Measurements from ENCODE around the gene AASDH. TPM values are rescaled to one million over a fixed set of nuclear protein-coding genes. Genes with fewer than 3 reads are reported as not detected.
"Not testable (repeated sequence)": the region's sequence is repeated elsewhere in the genome, so short reads cannot be mapped to it uniquely, and the experiment has no call there.

AASDH gene
- total RNA-seq, 1 experiment from 2014 or later = 8.4 TPM

DNA sequence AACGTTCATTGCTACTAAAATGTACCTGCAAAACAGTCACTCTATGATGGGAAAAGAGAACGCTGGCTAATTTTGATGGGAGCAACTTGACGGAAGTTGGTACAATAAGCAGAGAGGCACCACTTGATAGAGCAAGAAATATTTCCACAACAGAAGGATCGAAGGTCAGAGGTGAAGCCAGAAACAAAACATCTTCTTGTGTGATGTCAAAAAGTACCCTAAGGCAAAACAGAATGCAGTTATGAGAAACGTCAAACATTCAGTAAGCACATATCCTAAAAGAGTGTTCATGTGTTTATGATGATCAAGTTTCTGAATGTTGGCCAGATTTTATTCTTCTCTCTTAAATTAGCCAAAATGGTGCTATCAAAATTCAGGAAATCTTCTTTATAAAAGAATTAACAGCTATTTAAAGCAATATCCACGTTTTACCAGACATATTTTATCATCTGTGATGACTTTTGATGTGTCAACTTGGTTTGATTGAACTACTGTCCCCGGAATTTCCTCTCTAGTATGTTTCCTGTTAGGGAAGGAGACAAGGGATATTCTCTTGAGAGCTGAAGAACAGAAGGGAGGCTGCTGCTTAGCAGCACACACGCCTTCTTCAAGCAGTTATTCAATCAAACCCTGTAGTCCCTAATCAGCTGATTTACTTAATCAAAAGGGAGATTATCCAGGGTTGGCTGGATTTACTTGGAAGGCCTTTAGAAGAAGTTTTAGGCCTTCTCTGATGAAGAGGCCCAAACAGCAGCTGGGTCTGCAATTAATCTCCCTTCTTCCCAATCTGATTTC lies 15.7 kb downstream of the AASDH start:
- Histone ChIP-seq H3K27me3 (replicated peaks) (no peaks in the 10 kb centered on the region), H3K9me3 (replicated peaks) (no peaks in the 10 kb centered on the region), H3K4me1 (replicated peaks) (no peaks in the 10 kb centered on the region), H3K4me3 (no peak overlapping the region), H3K36me3 (peaks cover 8% of the 10 kb centered on the region; the same call in 1 of the 2 replicates), H3K27ac (no peak overlapping the region)
- no peak for DNase-seq (ENCODE audit: low read depth in 1 of 2, low spot score in 2 of 2)

GRCh38 chr4:56370377-56370776 lies 16.9 kb downstream of the AASDH start:
- no peak overlapping the region for H3K27ac ChIP-seq

DNA sequence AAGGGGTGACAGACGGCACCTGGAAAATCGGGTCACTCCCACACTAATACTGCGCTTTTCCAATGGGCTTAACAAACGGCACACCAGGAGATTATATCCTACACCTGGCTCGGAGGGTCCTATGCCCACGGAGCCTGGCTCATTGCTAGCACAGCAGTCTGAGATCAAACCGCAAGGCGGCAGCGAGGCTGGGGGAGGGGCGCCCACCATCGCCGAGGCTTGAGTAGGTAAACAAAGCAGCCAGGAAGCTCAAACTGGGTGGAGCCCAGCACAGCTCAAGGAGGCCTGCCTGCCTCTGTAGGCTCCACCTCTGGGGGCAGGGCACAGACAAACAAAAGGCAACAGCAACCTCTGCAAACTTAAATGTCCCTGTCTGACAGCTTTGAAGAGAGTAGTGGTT lies 24.3 kb downstream of the AASDH start:
- H3K36me3 ChIP-seq; DNase-seq (ENCODE audit: low read depth in 1 of 2, low spot score in 2 of 2); H3K27ac ChIP-seq; H3K9me3 ChIP-seq (replicated peaks); H3K27me3 ChIP-seq (replicated peaks); H3K4me1 ChIP-seq (replicated peaks); H3K4me3 ChIP-seq: not testable (repeated sequence)

More at GRCh38 chr4:56370377-56370776, 16.9 kb downstream of the AASDH start:
- no peaks in the 10 kb centered on the region for H3K9me3 ChIP-seq (replicated peaks)
- H3K27me3 ChIP-seq (replicated peaks) = no peaks in the 10 kb centered on the region
- peaks cover 8% of the 10 kb centered on the region; the same call in 1 of the 2 replicates for H3K36me3 ChIP-seq
- DNase-seq (ENCODE audit: low read depth in 1 of 2, low spot score in 2 of 2) = no peak
- H3K4me3 ChIP-seq = no peak overlapping the region
- no peaks in the 10 kb centered on the region for H3K4me1 ChIP-seq (replicated peaks)

DNA sequence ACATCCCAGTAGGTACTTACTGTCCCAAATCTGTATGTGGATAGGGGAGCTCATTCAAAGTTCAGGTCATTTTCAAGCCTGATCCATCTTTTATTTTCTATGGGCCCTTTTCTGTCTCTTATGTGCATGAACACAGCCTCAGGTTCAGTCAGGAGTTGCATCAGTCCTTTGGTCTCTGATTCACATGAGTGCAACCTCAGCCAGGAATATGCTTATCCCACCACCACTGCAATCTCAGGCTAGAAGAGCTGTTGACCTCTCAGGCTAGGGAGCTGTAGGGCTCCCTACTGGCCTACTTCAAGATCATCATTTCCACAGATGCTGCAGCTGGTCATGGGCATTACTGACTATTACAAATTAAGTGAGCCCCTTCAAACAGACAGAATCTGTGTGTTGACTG lies 27.2 kb downstream of the AASDH start:
- H3K36me3 ChIP-seq = no peaks in the 10 kb centered on the region
- no peak for DNase-seq (ENCODE audit: low read depth in 1 of 2, low spot score in 2 of 2)
- H3K27ac ChIP-seq = no peak overlapping the region
- no peaks in the 10 kb centered on the region for H3K9me3 ChIP-seq (replicated peaks)
- H3K4me1 ChIP-seq (replicated peaks) = no peaks in the 10 kb centered on the region
- H3K27me3 ChIP-seq (replicated peaks) = no peaks in the 10 kb centered on the region
- no peak overlapping the region for H3K4me3 ChIP-seq

DNA sequence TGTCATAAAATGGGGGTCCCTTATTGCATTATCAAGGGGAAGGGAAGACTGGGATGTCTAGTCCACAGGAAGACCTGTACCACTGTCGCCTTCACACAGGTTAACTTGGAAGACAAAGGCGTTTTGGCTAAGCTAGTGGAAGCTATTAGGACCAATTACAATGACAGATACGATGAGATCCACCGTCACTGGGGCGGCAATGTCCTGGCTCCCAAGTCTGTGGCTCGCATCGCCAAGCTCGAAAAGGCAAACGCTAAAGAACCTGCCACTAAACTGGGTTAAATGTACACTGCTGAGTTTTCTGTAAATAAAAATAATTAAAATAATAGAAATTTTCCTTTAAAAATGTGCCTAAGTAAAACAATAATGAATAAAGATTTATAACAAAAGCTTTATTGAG lies 30.6 kb downstream of the AASDH start:
- H3K4me3 ChIP-seq = no peak overlapping the region
- no peak overlapping the region for H3K27ac ChIP-seq
- no peaks in the 10 kb centered on the region for H3K27me3 ChIP-seq (replicated peaks)
- no peak for DNase-seq (ENCODE audit: low read depth in 1 of 2, low spot score in 2 of 2)
- no peaks in the 10 kb centered on the region for H3K4me1 ChIP-seq (replicated peaks)
- H3K36me3 ChIP-seq = no peaks in the 10 kb centered on the region
- no peaks in the 10 kb centered on the region for H3K9me3 ChIP-seq (replicated peaks)

DNA sequence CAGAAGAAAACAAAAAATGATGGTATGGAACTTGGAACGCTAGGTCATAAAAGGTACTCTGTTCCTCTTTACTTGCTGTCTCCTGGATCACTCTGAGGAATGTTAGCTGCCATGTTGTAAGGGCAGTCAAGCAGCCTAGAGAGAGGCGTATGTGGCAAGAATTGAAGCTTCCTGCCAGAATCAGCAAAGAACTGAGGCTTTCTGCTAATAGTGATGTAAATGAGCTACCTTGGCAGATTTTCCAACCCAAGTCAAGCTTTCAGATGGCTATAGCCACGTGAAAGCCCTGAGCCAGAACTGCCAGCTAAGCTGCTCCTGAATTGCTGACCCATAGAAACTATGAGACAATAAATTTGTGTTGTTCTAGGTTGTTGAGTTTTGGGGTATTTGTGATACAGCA lies 38.7 kb downstream of the AASDH start:
- no peaks in the 10 kb centered on the region for H3K9me3 ChIP-seq (replicated peaks)
- DNase-seq (ENCODE audit: low read depth in 1 of 2, low spot score in 2 of 2) = no peak
- H3K27me3 ChIP-seq (replicated peaks) = no peaks in the 10 kb centered on the region
- H3K27ac ChIP-seq = no peak overlapping the region
- H3K4me3 ChIP-seq = no peak overlapping the region
- no peaks in the 10 kb centered on the region for H3K4me1 ChIP-seq (replicated peaks)
- H3K36me3 ChIP-seq = peaks cover 9% of the 10 kb centered on the region

GRCh38 chr4:56345458-56345857 lies 41.8 kb downstream of the AASDH start:
- Histone ChIP-seq H3K4me1 (replicated peaks) (no peaks in the 10 kb centered on the region), H3K27me3 (replicated peaks) (no peaks in the 10 kb centered on the region), H3K4me3 (no peak overlapping the region), H3K36me3 (peaks cover 9% of the 10 kb centered on the region), H3K9me3 (replicated peaks) (no peaks in the 10 kb centered on the region), H3K27ac (no peak overlapping the region)
- no peak for DNase-seq (ENCODE audit: low read depth in 1 of 2, low spot score in 2 of 2)

- DNase-seq (ENCODE audit: low read depth in 1 of 2, low spot score in 2 of 2) = no peak
- H3K27ac ChIP-seq = no peak overlapping the region
- no peaks in the 10 kb centered on the region for H3K9me3 ChIP-seq (replicated peaks)
- H3K4me3 ChIP-seq = no peak overlapping the region
- no peaks in the 10 kb centered on the region for H3K36me3 ChIP-seq
- H3K27me3 ChIP-seq (replicated peaks) = no peaks in the 10 kb centered on the region
- H3K4me1 ChIP-seq (replicated peaks) = no peaks in the 10 kb centered on the region
Observed at GRCh38 chr4:56342746-56343145, 44.5 kb downstream of the AASDH start.

DNA sequence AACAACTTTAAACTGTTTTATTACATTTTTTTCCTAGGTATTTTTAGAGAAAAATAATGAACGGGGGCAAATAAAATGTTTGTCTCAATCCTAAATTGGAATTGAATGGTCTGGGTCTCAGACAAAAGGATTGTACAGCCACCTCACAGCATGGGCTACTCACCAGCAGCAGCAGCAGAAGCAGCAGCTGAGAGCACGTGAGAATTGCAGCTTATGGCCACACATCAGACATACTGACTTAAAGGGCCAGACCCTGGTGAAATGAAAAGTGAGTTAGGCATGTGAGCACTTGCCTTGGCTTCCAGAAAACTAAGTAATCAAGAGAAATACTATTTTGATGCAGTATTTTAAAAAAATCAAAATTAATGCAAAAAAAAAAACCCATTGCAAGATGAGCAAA lies 56.6 kb downstream of the AASDH start:
- Histone ChIP-seq H3K36me3 (no peaks in the 10 kb centered on the region), H3K9me3 (replicated peaks) (no peaks in the 10 kb centered on the region), H3K27me3 (replicated peaks) (no peaks in the 10 kb centered on the region), H3K4me3 (no peak overlapping the region), H3K27ac (no peak overlapping the region), H3K4me1 (replicated peaks) (no peaks in the 10 kb centered on the region)
- no peak for DNase-seq (ENCODE audit: low read depth in 1 of 2, low spot score in 2 of 2)

GRCh38 chr4:56326363-56326762 lies 60.9 kb downstream of the AASDH start:
- no peak for DNase-seq (ENCODE audit: low read depth in 1 of 2, low spot score in 2 of 2)
- H3K4me1 ChIP-seq (replicated peaks) = no peaks in the 10 kb centered on the region
- H3K27ac ChIP-seq = no peak overlapping the region
- no peak overlapping the region for H3K4me3 ChIP-seq
- no peaks in the 10 kb centered on the region for H3K27me3 ChIP-seq (replicated peaks)
- no peaks in the 10 kb centered on the region for H3K36me3 ChIP-seq
- H3K9me3 ChIP-seq (replicated peaks) = no peaks in the 10 kb centered on the region

DNA sequence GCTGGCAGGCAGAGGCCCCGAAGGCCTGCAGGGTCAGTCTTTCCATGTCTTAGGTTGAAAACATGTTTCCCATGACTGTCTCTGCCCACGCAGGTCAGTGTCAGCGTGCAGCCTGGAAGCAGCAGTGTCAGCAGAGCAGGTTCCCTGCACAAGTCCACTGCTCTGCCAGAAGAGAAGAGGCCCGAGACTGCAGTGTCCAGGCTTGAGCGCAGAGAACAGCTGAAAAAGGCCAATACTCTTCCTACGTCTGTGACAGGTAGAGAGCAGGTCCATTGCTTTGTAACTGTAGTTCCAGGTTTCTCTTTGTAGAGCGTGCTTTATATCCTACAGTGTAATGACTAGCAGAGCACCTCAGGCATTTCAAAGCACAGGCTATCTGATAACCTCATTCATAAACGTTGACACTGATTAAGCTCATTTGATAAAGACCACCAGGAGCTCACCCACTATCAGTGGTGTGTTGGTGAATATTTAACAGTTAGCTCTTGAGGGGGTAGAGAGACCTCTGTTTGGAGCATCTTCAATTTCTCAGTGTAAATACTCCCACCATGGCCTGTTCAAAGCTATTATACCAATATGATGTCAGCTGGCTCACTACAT lies 63.2 kb downstream of the AASDH start:
- Histone ChIP-seq H3K4me1 (replicated peaks) (no peaks in the 10 kb centered on the region; the same call in 1 of the 2 replicates), H3K4me3 (no peak overlapping the region), H3K9me3 (replicated peaks) (no peaks in the 10 kb centered on the region), H3K27ac (no peak overlapping the region), H3K36me3 (no peaks in the 10 kb centered on the region), H3K27me3 (replicated peaks) (no peaks in the 10 kb centered on the region)
- DNase-seq (ENCODE audit: low read depth in 1 of 2, low spot score in 2 of 2) = no peak

- no peaks in the 10 kb centered on the region; the same call in 1 of the 2 replicates for H3K4me1 ChIP-seq (replicated peaks)
- no peaks in the 10 kb centered on the region for H3K36me3 ChIP-seq
- no peaks in the 10 kb centered on the region for H3K27me3 ChIP-seq (replicated peaks)
- DNase-seq (ENCODE audit: low read depth in 1 of 2, low spot score in 2 of 2) = no peak
- H3K4me3 ChIP-seq = no peak overlapping the region
- H3K9me3 ChIP-seq (replicated peaks) = no peaks in the 10 kb centered on the region
- H3K27ac ChIP-seq = no peak overlapping the region
Observed at GRCh38 chr4:56323327-56323726, 64.0 kb downstream of the AASDH start.

DNA sequence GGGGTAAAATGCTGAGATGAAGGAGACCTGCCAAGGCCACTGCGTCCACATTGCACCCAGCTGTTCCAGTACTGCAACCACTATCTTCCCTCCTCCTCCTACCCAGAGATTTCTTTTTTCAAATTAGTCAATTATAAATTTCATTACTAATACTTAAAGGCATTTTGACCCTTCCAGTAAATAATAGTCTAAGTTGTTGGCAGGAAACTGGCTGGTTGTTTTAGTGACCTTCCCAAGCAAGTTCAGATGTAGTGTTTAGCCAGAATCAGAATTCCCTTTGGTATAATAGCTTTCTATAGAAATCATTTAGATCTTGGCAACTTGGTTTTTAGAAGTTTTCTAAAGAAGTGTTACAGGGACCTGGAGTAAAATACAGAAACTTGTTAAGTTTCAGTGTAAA lies 66.0 kb downstream of the AASDH start:
- no peaks in the 10 kb centered on the region for H3K27me3 ChIP-seq (replicated peaks)
- H3K4me3 ChIP-seq = no peak overlapping the region
- no peak for DNase-seq (ENCODE audit: low read depth in 1 of 2, low spot score in 2 of 2)

DNA sequence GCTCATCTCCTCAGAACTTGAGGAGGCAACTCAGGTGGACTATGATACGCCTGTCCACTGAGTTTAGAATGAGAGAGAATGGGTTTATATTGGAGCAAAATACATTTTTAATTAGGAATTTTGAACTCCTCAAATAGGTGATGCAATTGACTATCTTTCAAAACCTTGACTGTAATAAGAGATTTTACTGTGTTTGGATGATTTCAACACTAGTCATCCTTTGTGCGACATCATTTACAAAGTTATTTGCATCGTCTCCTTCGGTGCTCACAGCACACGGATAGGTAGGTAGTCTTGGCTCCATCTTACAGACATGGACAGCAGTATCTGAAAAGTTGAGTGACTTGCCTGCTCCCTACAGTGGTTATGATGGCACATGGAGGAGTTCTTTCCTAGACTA lies 67.0 kb downstream of the AASDH start:
- H3K27ac ChIP-seq = no peak overlapping the region
- no peaks in the 10 kb centered on the region for H3K27me3 ChIP-seq (replicated peaks)
- no peaks in the 10 kb centered on the region; the same call in 1 of the 2 replicates for H3K4me1 ChIP-seq (replicated peaks)
- no peak for DNase-seq (ENCODE audit: low read depth in 1 of 2, low spot score in 2 of 2)
- H3K36me3 ChIP-seq = no peaks in the 10 kb centered on the region
- no peaks in the 10 kb centered on the region for H3K9me3 ChIP-seq (replicated peaks)
- no peak overlapping the region for H3K4me3 ChIP-seq

More for the DNA sequence above, 66.0 kb downstream of the AASDH start:
- Histone ChIP-seq H3K36me3 (no peaks in the 10 kb centered on the region), H3K4me1 (replicated peaks) (no peaks in the 10 kb centered on the region; the same call in 1 of the 2 replicates), H3K27ac (no peak overlapping the region), H3K9me3 (replicated peaks) (no peaks in the 10 kb centered on the region)

All from SJSA1 (cell line).